Kidney epithelial cell (primary cell): ENCODE data around the gene SEPTIN10. TPM values are rescaled to one million over a fixed set of nuclear protein-coding genes. Genes with fewer than 3 reads are reported as not detected.
"Not testable (repeated sequence)": the region's sequence is repeated elsewhere in the genome, so short reads cannot be mapped to it uniquely, and the experiment has no call there.

Experiments
- DNase-seq: peaks from one replicate; pipeline ENCODE4 v3.0.0-alpha.2; 2010; ENCODE audit warnings: low read depth
- H3K27me3 ChIP-seq: 2 replicates; pipeline ENCODE4 v1.6.0; 2011; ENCODE audit warnings: low read length; ENCODE audit not compliant: control insufficient read depth, insufficient read depth
- H3K36me3 ChIP-seq: 2 replicates; pipeline ENCODE4 v1.5.1; 2011; ENCODE audit warnings: low read length; ENCODE audit not compliant: control insufficient read depth, insufficient read depth
- H3K4me3 ChIP-seq: 2 replicates; pipeline ENCODE4 v1.5.1; 2011; ENCODE audit warnings: low read depth, mild to moderate bottlenecking, control low read depth, low read length
- total RNA-seq: library from RNA; depleted of rRNA; stranded (reverse); fragments of >200 nt; gene quantifications from 2 replicates; pipeline ENCODE4 v1.2.3, GENCODE V29; 2015
- TF ChIP-seq, protein P1 (sequence below): IDR thresholded peaks from 2 replicates; pipeline ENCODE4 v1.5.1; 2011; ENCODE audit warnings: mild to moderate bottlenecking, moderate library complexity, low read length, control low read depth, inconsistent platforms; ENCODE audit not compliant: insufficient read depth, poor library complexity, severe bottlenecking

Gene SEPTIN10
- total RNA-seq, 1 donor from 2014 or later = 43.2 TPM

DNA sequence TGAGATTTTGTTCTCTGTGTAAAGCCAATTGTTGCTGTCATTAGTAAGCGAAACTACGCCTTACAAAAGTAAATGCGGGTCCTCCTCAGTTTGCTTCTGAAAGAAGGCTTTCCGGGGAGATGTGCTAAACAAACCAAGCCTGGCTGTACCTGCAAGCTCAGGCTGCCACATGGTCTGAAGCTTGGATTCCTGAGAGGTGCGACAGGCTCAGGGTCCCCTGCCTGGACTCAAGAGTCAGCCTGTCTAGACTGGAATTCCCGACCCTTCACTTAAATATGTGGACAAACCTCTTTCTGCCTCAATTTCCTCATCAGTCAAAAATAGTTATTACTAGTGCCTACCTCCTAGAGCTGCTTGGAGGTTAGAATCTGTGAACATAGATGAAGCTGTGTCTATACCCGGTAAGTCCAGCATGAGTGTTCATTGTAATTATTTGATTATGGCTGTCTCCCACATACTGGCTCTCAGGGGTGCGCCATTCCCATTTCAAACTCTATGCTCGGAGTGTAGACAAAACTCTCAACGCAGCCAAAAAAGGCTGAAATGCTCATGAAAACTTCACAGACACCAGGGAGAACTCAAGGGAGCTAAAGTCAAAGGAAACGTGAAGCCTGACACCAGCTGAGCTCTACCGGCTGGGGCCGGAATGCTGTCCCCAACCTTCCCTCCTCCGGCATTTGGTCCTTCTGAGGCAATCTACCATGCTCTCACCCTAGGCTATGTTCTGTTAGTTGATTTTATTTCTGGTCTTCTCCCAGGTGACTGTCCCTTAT lies 31.8 kb upstream of the SEPTIN10 start:
- TF ChIP-seq, protein P1, sequence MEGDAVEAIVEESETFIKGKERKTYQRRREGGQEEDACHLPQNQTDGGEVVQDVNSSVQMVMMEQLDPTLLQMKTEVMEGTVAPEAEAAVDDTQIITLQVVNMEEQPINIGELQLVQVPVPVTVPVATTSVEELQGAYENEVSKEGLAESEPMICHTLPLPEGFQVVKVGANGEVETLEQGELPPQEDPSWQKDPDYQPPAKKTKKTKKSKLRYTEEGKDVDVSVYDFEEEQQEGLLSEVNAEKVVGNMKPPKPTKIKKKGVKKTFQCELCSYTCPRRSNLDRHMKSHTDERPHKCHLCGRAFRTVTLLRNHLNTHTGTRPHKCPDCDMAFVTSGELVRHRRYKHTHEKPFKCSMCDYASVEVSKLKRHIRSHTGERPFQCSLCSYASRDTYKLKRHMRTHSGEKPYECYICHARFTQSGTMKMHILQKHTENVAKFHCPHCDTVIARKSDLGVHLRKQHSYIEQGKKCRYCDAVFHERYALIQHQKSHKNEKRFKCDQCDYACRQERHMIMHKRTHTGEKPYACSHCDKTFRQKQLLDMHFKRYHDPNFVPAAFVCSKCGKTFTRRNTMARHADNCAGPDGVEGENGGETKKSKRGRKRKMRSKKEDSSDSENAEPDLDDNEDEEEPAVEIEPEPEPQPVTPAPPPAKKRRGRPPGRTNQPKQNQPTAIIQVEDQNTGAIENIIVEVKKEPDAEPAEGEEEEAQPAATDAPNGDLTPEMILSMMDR = no peak
- DNase-seq = no peak
- H3K4me3 ChIP-seq = no peak overlapping the region
- H3K36me3 ChIP-seq = no peaks in the 10 kb centered on the region
- H3K27me3 ChIP-seq = no peaks in the 10 kb centered on the region

DNA sequence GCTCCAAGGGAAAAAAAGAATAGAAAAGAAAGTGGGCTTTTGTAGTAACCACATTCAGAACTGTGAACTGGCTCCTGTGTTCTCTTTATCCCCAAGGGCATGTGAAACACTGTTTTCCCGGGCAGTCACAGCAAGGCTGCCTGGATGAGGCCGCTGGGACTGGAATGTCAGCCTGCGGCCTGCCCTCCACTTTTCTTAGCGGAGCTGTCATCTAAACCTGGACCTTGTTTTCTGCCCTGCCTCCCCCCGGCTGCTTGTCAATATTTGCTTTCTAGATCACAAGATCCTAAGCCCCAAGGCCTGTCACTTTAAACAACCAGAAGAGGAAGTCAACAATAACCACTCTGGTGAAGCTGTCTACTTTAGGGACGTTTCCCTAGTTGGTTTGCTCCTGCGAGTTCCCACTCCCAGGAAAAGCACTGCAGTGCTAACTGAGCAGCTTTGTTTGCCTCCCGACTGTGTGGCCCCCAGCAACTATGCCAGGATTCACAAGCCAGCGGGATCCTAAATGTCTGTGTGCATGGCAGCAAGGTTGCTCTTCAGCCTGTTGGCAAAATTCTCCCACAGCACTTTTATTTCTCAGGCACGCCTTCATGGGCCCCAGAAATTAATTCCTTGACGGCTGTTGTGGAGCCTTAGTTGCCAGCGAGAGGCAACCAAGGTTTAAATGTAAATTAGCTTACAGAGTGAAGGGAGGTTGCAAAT lies 31.0 kb upstream of the SEPTIN10 start:
- TF ChIP-seq, protein P1 = no peak
- H3K27me3 ChIP-seq = no peaks in the 10 kb centered on the region
- no peak for DNase-seq
- H3K36me3 ChIP-seq = no peaks in the 10 kb centered on the region
- H3K4me3 ChIP-seq = no peak overlapping the region

DNA sequence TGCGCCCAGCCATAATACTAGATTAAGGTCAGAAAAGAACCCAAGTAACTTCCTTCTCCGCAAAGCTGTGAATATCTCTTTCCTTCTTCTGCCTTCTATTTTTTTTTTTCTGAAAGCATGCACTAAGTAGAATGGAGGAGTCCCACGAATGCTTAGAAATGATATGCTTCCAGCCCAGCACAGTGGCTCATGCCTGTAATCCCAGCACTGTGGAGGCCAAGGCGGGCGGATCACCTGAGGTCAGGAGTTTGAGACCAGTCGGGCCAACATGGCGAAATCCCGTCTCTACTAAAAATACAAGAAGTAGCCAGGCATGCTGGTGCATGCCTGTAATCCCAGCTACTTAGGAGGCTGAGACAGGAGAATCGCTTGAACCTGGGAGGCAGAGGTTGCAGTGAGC lies 26.2 kb upstream of the SEPTIN10 start:
- H3K36me3 ChIP-seq, H3K4me3 ChIP-seq, DNase-seq, H3K27me3 ChIP-seq: not testable (repeated sequence)

DNA sequence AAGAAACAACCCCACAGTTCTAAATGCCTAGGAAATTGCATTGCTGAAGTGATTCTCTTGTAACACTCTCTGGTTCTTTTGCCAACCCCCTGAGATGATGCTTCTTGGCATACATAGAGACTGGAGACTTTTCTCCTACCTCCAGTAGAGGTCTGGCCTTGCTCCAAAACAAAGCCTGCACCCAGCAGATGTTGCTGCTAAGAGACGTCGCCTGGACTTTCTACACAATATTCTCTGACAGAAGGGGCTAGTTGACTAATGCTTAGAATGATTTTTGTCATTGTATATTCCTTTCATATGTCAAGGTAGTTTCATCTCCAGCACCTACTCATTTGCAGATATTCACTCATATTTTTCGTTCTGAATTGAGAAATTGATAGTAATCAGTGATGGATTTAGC lies 25.0 kb upstream of the SEPTIN10 start:
- Histone ChIP-seq H3K27me3 (no peaks in the 10 kb centered on the region), H3K4me3 (no peak overlapping the region), H3K36me3 (no peaks in the 10 kb centered on the region)
- TF ChIP-seq, protein P1 = no peak
- DNase-seq = no peak

DNA sequence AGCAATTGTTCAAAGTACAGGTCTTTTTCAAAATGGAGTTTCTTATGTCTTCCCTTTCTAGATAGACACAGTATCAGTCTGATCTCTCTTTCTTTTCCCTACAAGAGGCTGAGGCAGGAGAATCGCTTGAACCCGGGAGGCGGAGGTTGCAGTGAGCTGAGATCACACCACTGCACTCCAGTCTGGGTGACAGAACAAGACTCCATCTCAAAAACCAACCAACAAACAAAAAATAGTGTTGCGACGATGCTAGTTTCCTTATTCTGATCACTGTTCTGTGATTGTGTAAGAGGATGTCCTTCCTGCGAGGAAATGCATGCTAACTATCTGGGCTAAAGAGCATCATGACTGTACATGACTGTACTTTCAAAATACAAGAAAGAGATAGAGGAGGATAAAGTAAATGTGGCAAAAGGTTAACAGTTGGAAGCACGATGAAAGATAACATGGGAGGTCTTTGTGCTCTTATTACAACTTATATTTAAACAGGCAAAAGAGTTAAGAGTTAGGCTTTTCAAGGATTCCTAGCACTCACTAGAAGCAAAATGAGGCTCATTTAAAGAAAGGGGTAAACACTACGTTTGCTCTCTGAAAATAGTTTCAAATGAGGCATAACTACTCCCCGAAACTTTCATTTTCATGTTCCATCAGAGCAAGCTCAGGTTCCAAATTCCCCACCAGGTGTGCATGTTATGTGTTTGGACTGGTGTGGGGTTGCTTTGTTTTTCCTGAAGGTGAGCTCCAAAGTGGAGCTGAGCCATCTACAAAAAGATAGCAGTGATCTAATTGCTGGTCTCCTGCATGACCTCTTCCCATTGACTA lies 24.2 kb upstream of the SEPTIN10 start:
- no peaks in the 10 kb centered on the region for H3K27me3 ChIP-seq
- TF ChIP-seq, protein P1 = no peak
- no peak overlapping the region for H3K4me3 ChIP-seq
- no peak for DNase-seq
- no peaks in the 10 kb centered on the region for H3K36me3 ChIP-seq

DNA sequence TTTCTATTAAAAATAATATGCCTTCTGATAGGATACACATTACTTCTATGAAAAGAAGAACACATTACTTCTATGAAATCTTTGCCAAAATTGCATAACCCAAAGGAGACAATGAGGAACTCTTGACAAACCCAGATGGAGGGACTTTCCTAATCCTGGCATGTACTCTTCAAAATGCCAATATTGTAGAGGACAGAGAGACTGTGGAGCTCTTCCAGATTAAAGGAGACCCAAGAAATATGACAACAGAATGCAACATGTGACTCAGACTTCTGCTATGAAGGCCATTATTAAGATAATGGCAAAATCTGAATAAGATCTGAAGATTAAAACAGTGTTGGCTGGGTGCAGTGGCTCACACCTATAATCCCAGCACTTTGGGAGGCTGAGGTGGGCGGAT lies 22.6 kb upstream of the SEPTIN10 start:
- TF ChIP-seq, protein P1 = no peak
- no peaks in the 10 kb centered on the region for H3K36me3 ChIP-seq
- H3K4me3 ChIP-seq = no peak overlapping the region
- no peaks in the 10 kb centered on the region for H3K27me3 ChIP-seq
- no peak for DNase-seq
